Nucleus accumbens (tissue), 56 donors: ENCODE data around the gene SDHC.
"Not testable (repeated sequence)": the region's sequence is repeated elsewhere in the genome, so short reads cannot be mapped to it uniquely, and the experiment has no call there.

Experiments
- DNase-seq, 56 donors: peaks; one replicate each; lab custom pipeline; 2025; lab: John Stamatoyannopoulos, UW

The SDHC gene

DNA sequence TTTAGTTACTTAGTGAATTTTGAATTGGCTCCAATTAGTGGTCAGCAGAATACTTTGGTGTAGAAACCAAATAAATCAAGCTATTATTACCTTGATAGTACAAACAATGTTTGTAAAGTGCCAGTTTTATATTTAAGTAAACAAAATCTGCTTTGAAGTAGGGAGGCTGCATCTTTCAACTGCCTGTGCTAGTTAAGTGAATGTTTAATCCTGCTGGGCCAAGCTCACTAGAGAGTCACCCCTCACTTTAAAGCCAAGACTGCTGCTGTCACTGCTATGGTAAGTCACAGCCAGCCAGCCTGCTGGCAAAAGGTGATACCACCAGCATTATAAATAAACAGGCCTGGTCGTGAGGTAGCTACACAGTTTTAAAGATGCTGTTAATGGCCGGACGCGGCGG is 63.8 kb downstream of the SDHC start:
- DNase-seq, result no peak

DNA sequence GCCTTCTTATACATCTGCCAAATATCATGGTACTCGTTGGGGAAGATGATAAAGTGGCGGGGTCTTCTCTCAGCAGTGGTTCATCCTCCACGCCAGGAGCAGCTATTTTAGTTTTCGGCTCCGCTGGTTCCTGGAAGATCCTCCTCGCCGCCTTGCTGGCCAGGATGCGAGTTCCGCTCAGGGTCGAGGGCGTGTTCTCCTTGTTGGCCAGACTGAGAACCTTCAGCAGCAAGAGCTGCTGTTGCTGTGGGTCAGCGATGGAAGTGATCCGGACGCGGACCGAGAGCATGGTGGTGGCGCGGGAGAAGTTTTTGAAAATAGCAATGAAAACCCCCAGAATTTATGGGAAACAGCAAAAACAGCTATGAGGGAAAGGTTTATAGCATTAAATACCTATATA is 64.9 kb downstream of the SDHC start:
- DNase-seq, result peak in 6 of 56 donors; percentile 2 to 24 (median 18)

DNA sequence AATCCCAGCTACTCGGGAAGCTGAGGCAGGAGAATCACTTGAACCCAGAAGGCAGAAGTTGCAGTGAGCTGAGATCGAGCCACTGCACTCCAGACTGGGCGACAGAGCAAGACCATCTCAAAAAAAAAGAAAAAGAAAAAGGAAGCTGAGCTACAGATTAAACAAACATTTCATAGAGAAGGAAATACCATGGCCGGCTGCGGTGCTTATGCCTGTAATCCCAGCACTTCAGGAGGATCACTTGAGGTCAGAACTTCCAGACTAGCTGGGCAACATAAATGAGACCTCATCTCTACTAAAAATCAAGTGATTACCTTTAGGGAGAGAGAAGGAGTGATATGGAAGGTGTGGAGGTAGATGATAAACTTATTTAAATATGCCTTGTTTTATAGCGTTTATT is 67.5 kb downstream of the SDHC start:
- DNase-seq, result no peak

DNA sequence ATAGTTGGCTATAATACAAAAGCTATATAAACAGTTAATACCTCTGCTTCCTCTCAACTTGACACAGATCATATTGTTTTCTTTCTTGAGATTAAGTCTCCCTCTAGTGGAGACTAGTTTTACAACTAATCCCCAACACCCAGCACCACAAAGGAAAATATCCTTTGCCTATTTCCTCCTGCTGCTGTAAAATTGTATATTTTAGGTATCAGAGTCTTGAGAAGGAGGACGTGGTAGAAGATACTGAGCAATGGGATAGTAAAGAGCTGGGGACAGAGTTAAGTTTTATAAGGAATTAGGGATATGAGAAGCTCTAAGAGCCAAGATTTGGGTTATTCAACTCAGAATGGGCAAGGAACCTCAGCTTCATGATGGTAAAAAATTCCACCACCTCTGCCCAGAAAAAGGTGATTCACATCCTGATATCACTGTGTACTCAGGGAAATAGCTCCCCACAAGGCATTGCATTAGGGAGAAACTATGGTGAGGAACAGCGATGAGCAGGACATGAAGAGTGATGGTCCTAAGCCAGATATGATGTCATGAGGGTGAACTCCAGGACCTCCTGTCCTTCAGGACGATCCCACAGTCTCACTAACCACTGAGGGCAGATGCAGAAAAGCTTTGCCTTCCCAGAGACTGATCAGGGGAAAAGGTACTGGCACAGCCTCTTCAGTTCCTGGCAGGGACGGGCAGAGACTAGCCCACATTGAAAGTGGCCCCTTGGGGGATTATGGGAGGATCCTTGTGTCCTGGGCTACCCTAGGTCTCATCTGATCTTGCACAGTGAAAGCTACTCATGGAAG is 68.2 kb downstream of the SDHC start:
- peak in 1 of 56 donors; percentile 2 for DNase-seq

DNA sequence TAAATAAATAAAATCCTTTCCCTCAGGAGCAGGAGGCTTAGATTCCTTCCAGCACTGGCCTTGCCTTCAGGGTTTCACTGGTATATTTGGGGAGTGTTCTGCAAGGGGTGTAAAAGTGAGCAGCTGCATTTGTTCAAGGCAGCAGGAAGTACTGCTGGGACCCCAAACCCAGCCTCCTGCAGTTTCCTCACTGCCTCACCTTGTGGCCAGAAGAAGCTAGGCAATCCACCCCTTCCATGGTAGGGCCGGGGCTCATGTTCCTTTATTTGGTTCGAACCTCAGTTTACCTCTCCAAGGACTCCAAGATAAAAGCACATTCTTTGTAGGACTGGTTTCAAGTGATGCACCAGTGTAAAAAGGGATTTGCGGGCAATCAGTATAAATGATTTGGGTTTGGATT is 74.5 kb downstream of the SDHC start:
- DNase-seq, result no peak

DNA sequence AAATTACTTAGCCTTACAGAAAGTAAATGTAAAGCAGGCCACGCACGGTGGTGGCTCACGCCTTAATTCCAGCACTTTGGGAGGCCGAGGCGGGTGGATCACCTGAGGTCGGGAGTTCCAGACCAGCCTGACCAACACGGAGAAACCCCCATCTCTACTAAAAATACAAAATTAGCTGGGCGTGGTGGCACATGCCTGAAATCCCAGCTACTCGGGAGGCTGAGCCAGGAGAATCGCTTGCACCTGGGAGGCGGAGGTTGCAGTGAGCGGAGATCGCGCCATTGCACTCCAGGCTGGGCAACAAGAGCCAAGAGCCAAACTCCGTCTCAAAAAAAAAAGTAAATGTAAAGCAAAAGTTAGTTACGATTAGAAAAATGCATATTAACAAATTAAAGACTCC is 75.0 kb downstream of the SDHC start:
- DNase-seq, result not testable (repeated sequence)

DNA sequence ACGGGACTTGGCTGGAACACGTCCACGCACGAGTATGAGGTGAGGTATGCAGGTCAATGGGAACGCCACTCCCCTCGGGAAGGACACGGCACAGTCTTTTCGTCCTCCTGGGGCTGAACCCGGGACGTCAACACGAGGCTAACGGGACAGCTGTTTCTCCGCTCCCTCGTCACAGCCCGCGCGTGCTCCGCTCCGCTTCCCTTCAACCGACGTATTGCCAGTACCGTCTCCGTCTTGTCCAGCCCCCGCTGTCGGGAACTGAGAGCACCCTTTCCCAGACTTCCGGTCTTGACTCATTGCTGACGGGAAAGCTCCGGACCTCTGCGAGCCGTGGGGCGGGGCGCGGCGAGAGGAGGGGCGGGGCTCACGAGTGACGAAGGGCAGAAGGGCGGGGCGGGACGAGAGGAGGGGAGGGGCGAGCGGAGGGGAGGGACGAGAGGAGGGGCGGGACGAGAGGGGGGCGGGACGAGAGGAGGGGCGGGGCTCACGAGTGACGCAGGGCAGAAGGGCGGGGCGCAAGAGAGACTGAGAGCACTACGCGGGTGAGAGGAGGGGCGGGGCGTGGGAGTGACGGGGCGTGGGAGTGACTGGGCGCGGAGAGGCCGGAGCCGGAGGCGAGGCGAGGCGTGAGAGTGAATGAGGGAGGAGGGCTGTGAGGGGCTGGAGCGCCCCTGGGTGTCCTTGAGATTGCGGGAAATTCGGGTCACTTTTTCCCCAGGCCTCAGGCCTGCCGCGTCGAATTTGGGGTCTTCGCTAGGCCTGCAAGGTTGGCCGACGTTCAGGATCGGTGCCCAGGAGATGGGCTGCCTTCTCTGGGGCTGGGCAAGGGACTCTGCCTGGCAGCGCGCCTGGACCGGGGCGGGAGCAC is 75.7 kb downstream of the SDHC start:
- peak; percentile 63 to 100 (median 98) for DNase-seq

DNA sequence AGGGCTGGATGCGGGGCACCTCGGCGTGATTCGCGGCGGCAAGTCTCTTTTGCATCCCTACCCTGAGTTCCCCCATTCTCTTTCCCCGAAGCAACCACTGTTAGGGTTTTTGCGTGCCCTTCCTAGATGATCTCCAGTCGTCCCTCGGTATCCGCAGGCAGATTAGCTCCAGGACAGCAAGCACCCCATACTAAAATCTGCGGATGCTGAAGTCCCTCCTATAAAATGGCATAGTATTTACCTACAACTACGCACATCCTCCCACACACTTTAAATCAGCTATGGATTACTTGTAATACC is 76.3 kb downstream of the SDHC start:
- DNase-seq, result peak in 1 of 56 donors; percentile 63

DNA sequence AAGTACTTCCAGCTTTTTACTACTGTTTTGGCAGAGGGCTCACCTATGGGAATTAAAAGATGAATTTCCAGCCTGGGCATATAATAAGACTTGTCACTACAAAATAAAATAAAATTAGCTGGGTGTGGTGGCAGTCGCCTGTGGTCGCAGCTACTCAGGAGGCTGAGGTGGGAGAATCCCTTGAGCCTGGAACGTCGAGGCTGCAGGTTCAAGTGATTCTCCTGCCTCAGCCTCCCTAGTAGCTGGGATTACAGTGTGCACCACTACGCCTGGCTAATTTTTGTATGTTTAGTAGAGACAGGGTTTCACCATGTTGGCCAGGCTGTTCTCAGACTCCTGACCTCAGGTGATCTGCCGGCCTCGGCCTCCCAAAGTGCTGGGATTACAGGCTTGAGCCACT is 77.0 kb downstream of the SDHC start:
- DNase-seq, result not testable (repeated sequence)

DNA sequence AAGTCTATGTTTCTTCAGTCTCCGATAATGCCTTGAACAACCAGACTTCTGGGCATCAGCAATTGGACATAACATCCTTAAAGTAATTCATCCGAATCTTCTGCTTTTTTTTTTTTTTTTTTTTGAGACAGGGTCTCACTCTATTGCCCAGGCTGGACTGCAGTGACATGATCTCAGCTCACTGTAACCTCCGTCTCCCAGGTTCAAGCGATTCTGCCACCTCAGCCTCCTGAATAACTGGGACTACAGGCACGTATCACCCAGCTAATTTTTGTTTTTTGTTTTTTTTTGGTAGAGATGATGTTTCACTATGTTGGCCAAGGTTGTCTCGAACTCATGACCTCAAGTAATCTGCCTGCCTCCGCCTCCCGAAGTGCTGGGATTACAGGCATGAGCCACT is 77.4 kb downstream of the SDHC start:
- DNase-seq, result no peak

DNA sequence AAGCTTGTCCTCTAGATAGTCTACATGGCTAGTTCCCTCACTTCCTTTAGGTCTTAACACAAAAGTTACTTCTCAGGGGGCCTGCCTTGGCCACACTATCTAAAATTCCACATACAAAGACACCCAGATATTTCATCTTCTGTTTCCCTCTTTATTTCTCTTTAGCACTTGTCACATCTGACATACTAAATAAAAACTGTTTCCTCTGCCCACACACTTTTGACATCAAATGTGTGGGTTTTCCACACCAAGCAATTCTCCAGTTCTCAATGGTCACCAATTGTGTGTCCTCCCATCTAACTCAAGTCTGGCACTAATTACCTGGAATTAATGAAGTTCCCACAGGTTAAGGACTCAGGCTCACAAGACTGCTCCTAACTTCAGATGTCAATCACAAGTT is 79.0 kb downstream of the SDHC start:
- DNase-seq, result no peak

DNA sequence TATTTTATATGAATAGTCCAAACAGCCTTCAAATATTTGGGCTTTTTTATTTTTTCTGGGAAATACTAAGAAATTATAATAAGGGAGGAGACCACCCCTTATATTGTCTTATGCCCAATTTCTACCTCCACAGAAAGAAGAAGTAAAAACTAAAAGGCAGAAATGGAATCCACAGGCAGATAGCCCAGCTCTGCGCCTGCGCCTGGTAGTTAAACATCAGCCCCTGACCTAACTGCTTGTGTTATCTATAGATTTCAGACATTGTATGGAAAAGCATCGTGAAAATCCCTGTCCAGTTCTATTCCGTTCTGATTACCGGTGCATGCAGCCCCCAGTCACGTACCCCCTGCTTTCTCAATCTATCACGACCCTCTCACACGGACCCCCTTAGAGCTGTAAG is 82.9 kb downstream of the SDHC start:
- DNase-seq, result not testable (repeated sequence)

DNA sequence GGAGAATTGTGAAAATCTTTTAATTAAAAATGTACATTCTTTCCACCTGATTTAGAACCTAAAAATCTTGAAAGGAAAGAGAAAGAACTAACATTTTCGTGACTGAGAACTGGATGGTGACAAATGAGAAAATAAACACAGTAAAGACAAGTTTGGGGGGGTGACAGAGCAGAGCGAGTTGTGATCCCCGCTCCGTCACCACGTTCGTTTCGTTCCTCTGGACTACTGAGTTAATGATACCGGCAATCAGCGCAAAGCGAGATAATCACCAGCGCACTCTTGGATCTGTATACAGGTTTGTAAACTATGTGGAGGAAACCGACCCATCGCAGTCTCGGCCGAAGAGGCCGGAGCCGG is 84.7 kb downstream of the SDHC start:
- DNase-seq, result no peak

DNA sequence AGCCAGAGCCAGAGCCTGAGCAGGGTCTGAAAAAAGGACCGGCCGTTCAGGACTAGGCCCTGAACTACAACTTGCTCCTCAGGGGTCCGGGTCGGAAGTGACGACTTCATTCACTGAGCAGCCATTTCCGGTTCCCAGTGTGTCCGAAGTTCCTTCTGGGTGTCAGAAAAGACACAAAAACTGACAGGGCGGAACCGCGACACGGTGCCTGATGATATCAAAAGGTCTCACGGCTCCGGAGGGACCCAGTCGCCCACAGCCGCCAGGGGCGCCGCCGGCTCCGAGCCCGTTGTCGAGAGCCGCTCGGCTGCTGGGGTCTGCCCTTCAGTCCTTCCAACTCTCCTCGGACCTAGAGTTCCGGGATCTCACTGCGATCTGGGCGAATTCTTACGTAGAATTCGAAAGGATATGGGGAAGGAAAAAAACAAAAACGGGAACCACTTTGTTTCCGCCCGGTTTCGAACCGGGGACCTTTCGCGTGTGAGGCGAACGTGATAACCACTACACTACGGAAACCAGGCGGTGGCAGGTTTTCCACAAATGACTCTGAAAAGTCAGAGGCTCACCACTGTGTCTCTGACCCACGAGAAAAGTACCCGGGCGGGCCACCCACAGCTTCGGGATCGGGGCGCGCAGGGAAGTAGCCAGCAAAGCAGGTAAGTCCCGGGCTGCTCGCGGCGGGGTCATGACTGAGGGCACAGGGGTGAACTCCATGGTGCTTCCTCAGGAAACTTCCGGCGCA is 85.2 kb downstream of the SDHC start:
- DNase-seq, result peak; percentile 28 to 95 (median 84)

DNA sequence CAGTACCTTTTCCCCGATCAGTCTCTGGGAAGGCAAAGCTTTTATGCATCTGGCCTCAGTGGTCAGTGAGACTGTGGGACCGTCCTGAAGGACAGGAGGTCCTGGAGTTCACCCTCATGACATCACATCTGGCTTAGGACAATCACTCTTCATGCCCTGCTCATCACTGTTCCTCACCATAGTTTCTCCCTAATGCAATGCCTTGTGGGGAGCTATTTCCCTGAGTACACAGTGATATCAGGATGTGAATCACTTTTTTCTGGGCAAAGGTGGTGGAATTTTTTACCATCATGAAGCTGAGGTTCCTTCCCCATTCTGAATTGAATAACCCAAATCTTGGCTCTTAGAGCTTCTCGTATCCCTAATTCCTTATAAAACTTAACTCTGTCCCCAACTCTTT is 88.3 kb downstream of the SDHC start:
- no peak for DNase-seq

DNA sequence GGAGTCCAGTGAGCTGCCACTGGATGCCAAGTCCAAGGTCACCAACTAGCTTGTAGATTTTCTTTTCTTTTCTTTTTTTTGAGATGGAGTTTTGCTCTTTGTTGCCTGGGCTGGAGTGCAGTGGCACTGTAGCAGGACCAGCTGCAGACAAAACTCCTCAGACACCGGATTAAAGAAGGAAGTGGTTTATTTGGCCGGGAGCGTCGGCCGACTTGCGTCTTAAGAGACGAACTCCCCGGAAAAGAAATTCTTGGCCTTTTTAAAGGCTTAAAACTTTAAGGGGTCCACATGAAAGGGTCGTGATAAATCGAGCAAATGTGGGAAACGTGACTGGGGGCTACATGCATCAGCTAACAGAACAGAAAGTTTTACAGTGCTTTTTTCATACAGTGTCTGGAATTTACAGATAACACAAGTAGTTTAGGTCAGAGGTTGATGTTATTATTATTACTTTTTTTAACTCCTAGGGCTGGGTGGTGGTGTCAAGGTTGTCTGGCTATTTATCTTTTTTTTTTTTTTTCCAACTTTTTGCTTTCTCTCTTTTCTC is 89.9 kb downstream of the SDHC start:
- DNase-seq, result no peak

DNA sequence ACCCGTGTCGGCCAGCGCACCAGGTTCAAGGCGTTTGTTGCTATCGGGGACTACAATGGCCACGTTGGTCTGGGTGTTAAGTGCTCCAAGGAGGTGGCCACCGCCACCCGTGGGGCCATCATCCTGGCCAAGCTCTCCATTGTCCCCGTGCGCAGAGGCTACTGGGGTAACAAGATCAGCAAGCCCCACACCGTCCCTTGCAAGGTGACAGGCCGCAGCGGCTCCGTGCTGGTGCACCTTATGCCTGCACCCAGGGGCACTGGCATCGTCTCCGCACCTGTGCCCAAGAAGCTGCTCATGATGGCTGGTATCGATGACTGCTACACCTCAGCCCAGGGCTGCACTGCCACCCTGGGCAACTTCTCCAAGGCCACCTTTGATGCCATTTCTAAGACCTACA is 92.4 kb downstream of the SDHC start:
- not testable (repeated sequence) for DNase-seq

DNA sequence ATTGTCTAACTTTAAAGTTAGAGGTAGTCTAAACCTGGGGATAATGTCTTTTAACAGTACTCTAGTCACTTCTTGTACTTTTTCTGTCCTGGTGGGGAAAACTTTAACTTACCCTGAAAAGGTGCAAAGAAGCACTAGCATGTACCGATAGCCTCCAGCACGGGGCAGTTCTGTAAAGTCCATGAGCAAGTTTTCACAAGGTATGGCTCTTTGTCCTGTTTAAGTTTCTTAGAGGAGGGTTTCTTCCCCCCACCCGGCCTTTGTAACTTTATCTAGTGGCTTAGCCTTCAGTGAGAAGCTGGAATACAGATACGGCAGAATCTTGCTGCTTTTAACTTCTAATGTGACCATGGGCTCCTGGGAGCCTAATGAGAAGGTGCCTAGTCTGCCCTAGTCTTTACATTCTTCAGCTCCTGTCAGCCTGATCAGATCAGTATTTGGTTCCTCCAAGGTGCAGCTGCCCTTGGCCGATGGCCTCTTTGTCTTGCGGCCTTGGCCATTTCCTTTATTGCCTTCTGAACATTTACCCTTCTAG is 93.3 kb downstream of the SDHC start:
- DNase-seq, result no peak

DNA sequence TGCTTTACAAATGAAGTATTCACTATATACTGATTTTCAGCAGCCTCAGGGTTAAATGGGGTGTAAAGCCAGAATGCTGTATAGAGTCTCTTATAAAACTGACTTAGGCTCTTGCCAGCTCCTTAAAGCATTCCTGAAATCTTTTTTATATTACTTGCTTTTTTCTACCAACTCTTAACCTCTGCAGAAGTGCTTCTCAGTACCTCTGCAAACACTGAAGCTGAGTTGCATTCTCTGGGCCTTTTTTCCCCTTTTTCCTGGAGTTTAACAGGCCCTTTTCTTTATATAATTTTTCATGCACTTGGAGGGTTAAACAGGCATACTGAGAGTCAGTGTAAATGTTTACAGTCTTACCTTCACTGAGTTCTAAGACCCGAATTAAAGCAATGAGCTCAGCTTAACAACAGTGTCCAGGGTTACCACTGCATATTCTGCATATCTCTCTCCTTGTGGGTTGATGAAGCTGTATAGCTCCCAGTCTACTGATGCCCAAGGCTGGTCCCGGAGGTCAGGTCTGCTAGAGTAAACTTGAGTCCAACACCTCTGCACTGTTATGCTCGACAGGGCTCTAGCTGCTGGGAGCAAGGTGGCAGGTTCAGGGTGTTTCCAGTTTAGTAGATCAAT is 94.4 kb downstream of the SDHC start:
- no peak for DNase-seq
